Activated gamma-delta T cell treated with anti-CD3 and anti-CD28 coated beads, Interleukin-2, amount 50 U/mL, for 16 hours (primary cell): Measurements from ENCODE around the gene DRAM1.
"Not testable (repeated sequence)": the region's sequence is repeated elsewhere in the genome, so short reads cannot be mapped to it uniquely, and the experiment has no call there.

ENCODE experiments used
- DNase-seq: peaks from one replicate; pipeline ENCODE4 v3.0.0-alpha.2; 2020; ENCODE audit warnings: low read depth

Gene DRAM1

GRCh38 chr12:101876861-101877805 lies at the start of gene DRAM1:
DRAM1 (plus strand) TSS chr12:101877580; CDS start chr12:101877790, 210 bp downstream.
- DNase-seq = peak; percentile 60

- DNase-seq = no peak
Observed at GRCh38 chr12:101828463-101829196, 48.8 kb upstream of the DRAM1 start.

- no peak for DNase-seq
Observed at GRCh38 chr12:101829639-101830366, 47.6 kb upstream of the DRAM1 start.

GRCh38 chr12:101830367-101831325 lies 46.7 kb upstream of the DRAM1 start, which contains the start of gene GNPTAB:
GNPTAB (minus strand) TSS chr12:101830959; CDS start chr12:101830675, 284 bp downstream.
- peak; percentile 93 for DNase-seq

GRCh38 chr12:101832030-101832429 lies 45.4 kb upstream of the DRAM1 start:
- DNase-seq = no peak

- no peak for DNase-seq
Observed at GRCh38 chr12:101838628-101839323, 38.6 kb upstream of the DRAM1 start.

GRCh38 chr12:101839324-101840283 lies 37.8 kb upstream of the DRAM1 start:
- peak; percentile 56 for DNase-seq

GRCh38 chr12:101841069-101841468 lies 36.3 kb upstream of the DRAM1 start:
- DNase-seq = no peak

GRCh38 chr12:101845137-101845711 lies 32.2 kb upstream of the DRAM1 start:
- DNase-seq = no peak

GRCh38 chr12:101847325-101847724 lies 30.1 kb upstream of the DRAM1 start:
- DNase-seq = no peak

- DNase-seq = no peak
Observed at GRCh38 chr12:101850199-101850598, 27.2 kb upstream of the DRAM1 start.

GRCh38 chr12:101852998-101853397 lies 24.4 kb upstream of the DRAM1 start:
- no peak for DNase-seq

GRCh38 chr12:101854747-101855146 lies 22.6 kb upstream of the DRAM1 start:
- DNase-seq = no peak

- no peak for DNase-seq
Observed at GRCh38 chr12:101855364-101855884, 22.0 kb upstream of the DRAM1 start.

- DNase-seq = no peak
Observed at GRCh38 chr12:101855976-101856375, 21.4 kb upstream of the DRAM1 start.

GRCh38 chr12:101856614-101857013 lies 20.8 kb upstream of the DRAM1 start:
- not testable (repeated sequence) for DNase-seq

GRCh38 chr12:101857043-101857558 lies 20.3 kb upstream of the DRAM1 start:
- DNase-seq = no peak

GRCh38 chr12:101858361-101858760 lies 19.0 kb upstream of the DRAM1 start:
- no peak for DNase-seq
